A673 (cell line): ENCODE results near the gene CD96.

Source experiments
- CTCF ChIP-seq: fragments of 300-800, 200-600 bp; sonication (generic); conservative IDR thresholded peaks from 2 replicates; pipeline ENCODE4 v1.5.1; 2017; ENCODE audit warnings: low read depth, mild to moderate bottlenecking, antibody characterized with exemption, low read length, moderate library complexity, mixed read lengths
- EZH2 ChIP-seq: fragments of 200-600 bp; sonication (generic); IDR thresholded peaks from 2 replicates; pipeline ENCODE4 v1.6.1; 2017; ENCODE audit warnings: borderline replicate concordance, low read depth, mild to moderate bottlenecking, mixed read lengths, antibody characterized with exemption, low read length; ENCODE audit not compliant: poor library complexity, severe bottlenecking

GRCh38 chr3:111566844-111567243, 24.8 kb downstream of the CD96 start:
- TF ChIP-seq CTCF (no peak), EZH2 (no peak)
